GM12878 (cell line): ENCODE data around the gene UNC13D. TPM values are rescaled to one million over a fixed set of nuclear protein-coding genes. Genes with fewer than 3 reads are reported as not detected.
"Not testable (repeated sequence)": the region's sequence is repeated elsewhere in the genome, so short reads cannot be mapped to it uniquely, and the experiment has no call there.

Experiments
- ATAC-seq: fragments of 200-7000 bp; cut with Tn5 transposase; 3 replicates; pipeline ENCODE4 v1.9.1; 2020; ENCODE audit warnings: mild to moderate bottlenecking, moderate library complexity
- BruUV-seq: library from RNA; stranded (reverse); fragments of 400-500 nt; replicated peaks from 2 replicates; lab custom pipeline; 2021; lab: Mats Ljungman, UMichigan
- CTCF ChIA-PET: fragments of 300-600 bp; sonication (Branson Sonifier 250); formaldehyde crosslinking; extraction: SDS; loops from one replicate; lab custom pipeline; 2021; ENCODE audit warnings: inconsistent platforms; lab: Yijun Ruan, JAX
- POLR2A ChIA-PET: fragments of 350-600 bp; formaldehyde crosslinking; extraction: SDS; loops from one replicate; lab custom pipeline; 2021; ENCODE audit warnings: inconsistent platforms; lab: Charles Lee
- RAD21 ChIA-PET: fragments of 300-600 bp; sonication (Branson Sonifier 250); formaldehyde crosslinking; loops from one replicate; lab custom pipeline; 2023; ENCODE audit warnings: antibody characterized with exemption; ENCODE audit not compliant: unreplicated experiment; lab: Charles Lee
- SMC1A ChIA-PET: fragments of 300-600 bp; sonication (Branson Sonifier 250); formaldehyde crosslinking; loops from one replicate; lab custom pipeline; 2023; ENCODE audit not compliant: unreplicated experiment, uncharacterized antibody; lab: Charles Lee
- DNase-seq: peaks from one replicate; pipeline ENCODE4 v3.0.0-alpha.2; 2011; ENCODE audit warnings: low read depth, low spot score
- FAIRE-seq: peaks from 3 replicates; lab custom pipeline; 2011; peaks lifted over from hg19 to GRCh38; lab: Jason Lieb, UNC
- H2AFZ ChIP-seq: 2 replicates; pipeline ENCODE4 v1.6.0; 2011; ENCODE audit warnings: low read depth, low read length, control low read depth; ENCODE audit not compliant: control insufficient read depth
- H3K27ac ChIP-seq: 2 replicates; pipeline ENCODE4 v1.5.1; 2011; ENCODE audit warnings: control low read depth; ENCODE audit not compliant: control insufficient read depth, insufficient read depth
- H3K27me3 ChIP-seq, 2 experiments: replicated peaks in 1 of 2; 2 replicates each; pipeline versions ENCODE4 v1.6.0 to v1.6.1; 2011; ENCODE audit warnings: low read length in 1 of 2; ENCODE audit not compliant: control insufficient read depth in 2 of 2, insufficient read depth in 2 of 2
- H3K36me3 ChIP-seq, 2 experiments: 2 replicates each; pipeline ENCODE4 v1.5.1; 2011; ENCODE audit warnings: low read length in 1 of 2; ENCODE audit not compliant: control insufficient read depth in 2 of 2, insufficient read depth in 2 of 2
- H3K4me1 ChIP-seq: 2 replicates; pipeline ENCODE4 v1.6.1; 2011; ENCODE audit warnings: mild to moderate bottlenecking, low read length, moderate library complexity, mixed read lengths; ENCODE audit not compliant: control insufficient read depth, insufficient read depth
- H3K4me2 ChIP-seq: 2 replicates; pipeline ENCODE4 v1.6.0; 2011; ENCODE audit warnings: control low read depth; ENCODE audit not compliant: control insufficient read depth, insufficient read depth
- H3K4me3 ChIP-seq: fragments of 200-600 bp; sonication (generic); 2 replicates; pipeline ENCODE4 v1.5.1; 2016
- H3K79me2 ChIP-seq: 2 replicates; pipeline ENCODE4 v1.6.0; 2011; ENCODE audit warnings: low read length; ENCODE audit not compliant: control insufficient read depth, insufficient read depth
- H3K9ac ChIP-seq: 2 replicates; pipeline ENCODE4 v1.8.0; 2011; ENCODE audit warnings: low read length, control low read depth, mixed read lengths; ENCODE audit not compliant: control insufficient read depth, insufficient read depth
- H3K9me3 ChIP-seq: replicated peaks from 3 replicates; pipeline ENCODE4 v1.5.1; 2011; ENCODE audit warnings: mild to moderate bottlenecking, low read length; ENCODE audit not compliant: control insufficient read depth, insufficient read depth
- H4K20me1 ChIP-seq: 2 replicates; pipeline ENCODE4 v1.6.0; 2011; ENCODE audit not compliant: control insufficient read depth, insufficient read depth
- GABPA ChIP-seq: IDR thresholded peaks from 2 replicates; pipeline ENCODE4 v1.6.1; 2014; ENCODE audit warnings: antibody characterized with exemption, low read depth, mild to moderate bottlenecking, inconsistent platforms
- HSF1 ChIP-seq: fragments of 150-350 bp; IDR thresholded peaks from 2 replicates; pipeline ENCODE4 v1.6.1; 2014; ENCODE audit warnings: mild to moderate bottlenecking, low read depth, low read length
- IKZF2 ChIP-seq, 2 experiments: fragments of 450-650 bp; IDR thresholded peaks; 2 replicates each; pipeline ENCODE4 v1.6.1; 2017; ENCODE audit warnings: mild to moderate bottlenecking in 2 of 2, moderate library complexity in 2 of 2
- JUND ChIP-seq: IDR thresholded peaks from 2 replicates; pipeline ENCODE4 v1.6.1; 2012; ENCODE audit warnings: low read depth, mild to moderate bottlenecking, low read length, improper control_type of control experiment, moderate library complexity
- MLLT1 ChIP-seq: fragments of 450-650 bp; IDR thresholded peaks from 2 replicates; pipeline ENCODE4 v1.6.1; 2016; ENCODE audit warnings: mild to moderate bottlenecking
- MXI1 ChIP-seq: fragments of 150-350 bp; IDR thresholded peaks from 2 replicates; pipeline ENCODE4 v1.6.1; 2011; ENCODE audit warnings: low read depth, mild to moderate bottlenecking, inconsistent platforms, low read length, improper control_type of control experiment
- POU2F2 ChIP-seq: IDR thresholded peaks from 3 replicates; pipeline ENCODE4 v1.6.1; 2011; ENCODE audit warnings: low read depth, mild to moderate bottlenecking, low read length, borderline replicate concordance
- RB1 ChIP-seq: fragments of 450-650 bp; formaldehyde crosslinking; IDR thresholded peaks from 2 replicates; pipeline ENCODE4 v1.6.1; 2017; ENCODE audit warnings: mild to moderate bottlenecking, borderline replicate concordance
- SREBF1 ChIP-seq: IDR thresholded peaks from 2 replicates; pipeline ENCODE4 v1.6.1; 2012; ENCODE audit warnings: mild to moderate bottlenecking, low read length
- WGBS: methylation state at CpG from one replicate; pipeline ENCODE4 v1.1.6; 2016; ENCODE audit warnings: low lambda C conversion rate; ENCODE audit not compliant: insufficient replicate concordance, insufficient coverage; ENCODE audit errors: missing lambda C conversion rate; 5-methylcytosine and 5-hydroxymethylcytosine counted together
- in situ Hi-C: fragments of 300-500 bp; cut with MboI; formaldehyde crosslinking; loops from 9 replicates; pipeline ENCODE4 v1.14.3; 2018; ENCODE audit warnings: mixed read lengths
- intact Hi-C: fragments of 100-400 bp; cut with micrococcal nuclease; formaldehyde crosslinking; loops from one replicate; pipeline ENCODE4 v1.14.2; 2022; ENCODE audit not compliant: unreplicated experiment
- polyA plus RNA-seq, 11 experiments: library from polyadenylated mRNA; depleted of rRNA in 4 of 11; unstranded in 6 of 11; stranded (reverse) in 5 of 11; fragments of >200 nt; fragmentation: Nextera tagmentation in 4 of 11; fragmentation: Illumina TruSeq in 1 of 11; extraction: Ambion mirVana in 4 of 11; extraction: Trizol in 1 of 11; gene quantifications; 1 replicate in 1 of 11; 2 replicates in 10 of 11; pipeline versions ENCODE4 v1.2.1 to v1.2.3, GENCODE V29; 2011 to 2016; ENCODE audit warnings: inconsistent platforms in 2 of 11, missing spikeins in 2 of 11, low read depth in 1 of 11
- total RNA-seq, 4 experiments: library from RNA; depleted of rRNA in 3 of 4; stranded (reverse); fragments of >200 nt in 3 of 4; fragmentation: Illumina TruSeq in 1 of 4; extraction: Trizol in 1 of 4; gene quantifications; 2 replicates each; pipeline versions ENCODE4 v1.2.1 to v1.2.3, GENCODE V29; 2013 to 2021

UNC13D gene
- total and polyA plus RNA-seq, 10 of the 15 experiments (the other 5 are each of a cell fraction or from before 2014, with no cell fraction given): 0.32 to 63.9 (median 25.2) TPM

GRCh38 chr17:75869282-75870141 is 25.3 kb upstream of the UNC13D start:
- RAD21 ChIA-PET: no interaction called here
- no peak for TF ChIP-seq IKZF2 (IDR thresholded peaks at IDR 0.05)
- TF ChIP-seq MLLT1: no peak
- no peak for TF ChIP-seq JUND
- no peak for TF ChIP-seq MXI1
- TF ChIP-seq GABPA: no peak
- TF ChIP-seq SREBF1: no peak
- no peak for TF ChIP-seq RB1
- TF ChIP-seq HSF1: no peak
- TF ChIP-seq POU2F2: no peak
- TF ChIP-seq, all 136 proteins: peak for 0
- Histone ChIP-seq H3K36me3 (no peaks in the 10 kb centered on the region), H3K27ac (no peak overlapping the region), H3K9me3 (no peaks in the 10 kb centered on the region), H3K4me3 (no peak overlapping the region), H3K27me3 (no peaks in the 10 kb centered on the region), H3K9ac (no peak overlapping the region), H2AFZ (no peak overlapping the region), H3K79me2 (no peaks in the 10 kb centered on the region), H3K4me1 (peaks cover 9% of the 10 kb centered on the region), H3K4me2 (no peak overlapping the region), H4K20me1 (no peaks in the 10 kb centered on the region)
- in situ Hi-C loops (no loop called here), intact Hi-C loops (no loop called here)
- WGBS: 64% methylated on average over 23 of the region's 23 CpGs
- ATAC-seq (no peak), DNase-seq (no peak), FAIRE-seq (no peak)
- CTCF ChIA-PET: interaction anchor here (1.6 kb wide), 1 partner anchor 105 kb away, joined by 4 read pairs; the partner anchor contains the start of gene GALK1
- no TSS peak for BruUV-seq
- SMC1A ChIA-PET: no interaction called here
- POLR2A ChIA-PET: interaction anchor here (0.5 kb wide), 1 partner anchor 436 kb away, joined by 3 read pairs; no protein-coding TSS in a partner anchor

GRCh38 chr17:75868730-75869281 is 24.6 kb upstream of the UNC13D start:
- not testable (repeated sequence) for ATAC-seq

More at GRCh38 chr17:75868730-75869281, 24.6 kb upstream of the UNC13D start:
- H2AFZ ChIP-seq, H3K27me3 ChIP-seq, H3K4me3 ChIP-seq, H3K9ac ChIP-seq, H3K9me3 ChIP-seq, BruUV-seq, in situ Hi-C loops, H3K4me2 ChIP-seq, H3K36me3 ChIP-seq, DNase-seq, FAIRE-seq, H3K27ac ChIP-seq, intact Hi-C loops, H4K20me1 ChIP-seq, RAD21 ChIA-PET, H3K79me2 ChIP-seq, SMC1A ChIA-PET: not testable (repeated sequence)
- ChIA-PET CTCF (interaction anchor here (1.3 kb wide), 1 partner anchor 10 kb away, joined by 5 read pairs; no protein-coding TSS in a partner anchor), POLR2A (interaction anchor here (1.8 kb wide), 1 partner anchor 10 kb away, joined by 3 read pairs; no protein-coding TSS in a partner anchor)
- peaks cover 16% of the 10 kb centered on the region for H3K4me1 ChIP-seq
- WGBS: 75% methylated on average over 12 of the region's 12 CpGs
